Effector memory CD4-positive, alpha-beta T cell (primary cell): ENCODE results near the gene SERPINB10.
"Not testable (repeated sequence)": the region's sequence is repeated elsewhere in the genome, so short reads cannot be mapped to it uniquely, and the experiment has no call there.

Experiments used
- DNase-seq, 3 donors: peaks; one replicate each; pipeline ENCODE4 v3.0.0-alpha.2; 2020
- H3K27ac ChIP-seq: 2 replicates; pipeline ENCODE4 v1.7.0; 2013; ENCODE audit warnings: mild to moderate bottlenecking, low read length, moderate library complexity; ENCODE audit not compliant: insufficient read depth, poor library complexity, severe bottlenecking
- H3K27me3 ChIP-seq: replicated peaks from 2 replicates; pipeline ENCODE4 v1.7.0; 2013; ENCODE audit warnings: mild to moderate bottlenecking, low read length; ENCODE audit not compliant: insufficient read depth, control insufficient read depth, poor library complexity, severe bottlenecking
- H3K36me3 ChIP-seq: 2 replicates; pipeline ENCODE4 v1.7.0; 2013; ENCODE audit warnings: mild to moderate bottlenecking, low read length, moderate library complexity; ENCODE audit not compliant: control insufficient read depth, insufficient read depth
- H3K4me1 ChIP-seq: 2 replicates; pipeline ENCODE4 v1.7.0; 2013; ENCODE audit warnings: low read length, mild to moderate bottlenecking; ENCODE audit not compliant: control insufficient read depth, insufficient read depth, poor library complexity, severe bottlenecking
- H3K4me3 ChIP-seq: 2 replicates; pipeline ENCODE4 v1.7.0; 2013; ENCODE audit warnings: low read length, low read depth, mild to moderate bottlenecking; ENCODE audit not compliant: insufficient read depth, poor library complexity, severe bottlenecking
- H3K9me3 ChIP-seq: 2 replicates; pipeline ENCODE4 v1.7.0; 2013; ENCODE audit warnings: mild to moderate bottlenecking, low read length, moderate library complexity; ENCODE audit not compliant: control insufficient read depth

The SERPINB10 gene

DNA sequence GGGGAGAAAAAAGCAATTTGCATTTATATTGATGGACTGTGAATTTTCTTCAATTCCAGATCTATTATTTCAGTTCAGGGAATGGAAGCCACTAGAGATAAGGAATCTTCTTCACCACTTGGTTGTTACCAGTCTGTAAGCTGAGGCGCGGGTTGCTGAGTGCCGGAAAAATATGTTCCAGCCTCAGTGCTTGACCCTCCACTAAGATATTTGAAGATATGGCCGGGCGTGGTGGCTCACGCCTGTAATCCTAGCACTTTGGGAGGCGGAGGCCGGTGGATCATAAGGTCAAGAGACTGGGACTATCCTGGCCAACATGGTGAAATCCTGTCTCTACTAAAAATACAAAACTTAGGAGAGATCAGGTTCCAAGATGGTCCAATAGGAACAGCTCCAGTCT, 32.2 kb downstream of the SERPINB10 start:
- Histone ChIP-seq H3K27me3 (peaks cover 7% of the 10 kb centered on the region), H3K4me3 (no peak overlapping the region), H3K27ac (no peak overlapping the region), H3K4me1 (peaks cover 4% of the 10 kb centered on the region), H3K36me3 (no peaks in the 10 kb centered on the region), H3K9me3 (no peaks in the 10 kb centered on the region)
- no peak for DNase-seq

DNA sequence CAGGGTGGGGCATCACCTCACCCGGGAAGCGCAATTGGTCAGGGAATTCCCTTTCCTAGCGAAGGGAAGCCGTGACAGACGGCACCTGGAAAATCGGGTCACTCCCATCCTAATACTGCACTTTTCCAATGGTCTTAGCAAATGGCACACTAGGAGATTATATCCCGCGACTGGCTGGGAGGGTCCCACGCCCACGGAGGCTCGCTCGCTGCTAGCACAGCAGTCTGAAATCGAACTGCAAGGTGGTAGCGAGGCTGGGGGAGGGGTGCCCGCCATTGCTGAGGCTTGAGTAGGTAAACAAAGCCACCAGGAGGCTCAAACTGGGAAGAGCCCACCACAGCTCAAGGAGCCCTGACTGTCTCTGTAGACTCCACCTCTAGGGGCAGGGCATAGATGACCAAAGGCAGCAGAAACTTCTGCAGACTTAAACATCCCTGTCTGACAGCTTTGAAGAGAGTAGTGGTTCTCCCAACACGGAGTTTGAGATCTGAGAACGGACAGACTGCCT, 32.8 kb downstream of the SERPINB10 start:
- H3K4me3 ChIP-seq, H3K4me1 ChIP-seq, H3K27me3 ChIP-seq, H3K9me3 ChIP-seq, H3K36me3 ChIP-seq, H3K27ac ChIP-seq, DNase-seq: not testable (repeated sequence)

DNA sequence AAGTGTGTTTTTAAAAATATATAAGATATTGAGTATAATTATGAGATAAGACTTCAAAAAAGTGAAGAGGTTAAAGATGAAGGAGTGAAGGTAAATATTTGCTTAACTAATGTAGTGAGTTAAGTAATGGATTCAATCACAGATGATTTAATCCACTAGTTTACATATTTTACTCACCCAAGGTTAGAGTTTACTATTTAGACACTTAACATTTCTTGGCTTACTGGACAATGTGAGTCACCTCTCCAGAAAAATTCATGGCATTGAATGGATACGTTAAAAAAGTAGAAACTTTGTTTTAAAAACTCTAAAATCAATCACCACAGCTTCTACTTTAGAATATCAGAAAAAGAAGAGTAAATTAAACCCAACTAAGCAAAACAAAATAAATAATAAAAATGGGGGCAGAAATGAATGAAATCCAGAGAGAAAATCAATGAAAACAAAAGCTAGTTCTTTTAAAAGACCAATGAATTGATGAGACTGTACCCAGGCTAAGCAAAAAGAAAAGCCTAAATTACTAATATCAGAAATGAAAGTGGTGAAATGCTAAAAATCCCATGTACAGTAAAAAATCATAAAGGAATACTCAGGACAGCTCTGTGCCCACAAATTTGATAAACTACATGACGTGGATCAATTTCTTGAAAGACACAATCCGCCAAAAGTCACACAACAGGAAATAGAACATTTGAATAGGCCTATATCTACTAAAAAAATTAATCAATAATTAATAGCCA, 39.5 kb downstream of the SERPINB10 start:
- H3K27ac ChIP-seq: no peak overlapping the region
- no peaks in the 10 kb centered on the region for H3K9me3 ChIP-seq
- H3K4me3 ChIP-seq: no peak overlapping the region
- no peaks in the 10 kb centered on the region for H3K27me3 ChIP-seq
- H3K4me1 ChIP-seq: no peaks in the 10 kb centered on the region
- H3K36me3 ChIP-seq: no peaks in the 10 kb centered on the region
- DNase-seq: no peak

DNA sequence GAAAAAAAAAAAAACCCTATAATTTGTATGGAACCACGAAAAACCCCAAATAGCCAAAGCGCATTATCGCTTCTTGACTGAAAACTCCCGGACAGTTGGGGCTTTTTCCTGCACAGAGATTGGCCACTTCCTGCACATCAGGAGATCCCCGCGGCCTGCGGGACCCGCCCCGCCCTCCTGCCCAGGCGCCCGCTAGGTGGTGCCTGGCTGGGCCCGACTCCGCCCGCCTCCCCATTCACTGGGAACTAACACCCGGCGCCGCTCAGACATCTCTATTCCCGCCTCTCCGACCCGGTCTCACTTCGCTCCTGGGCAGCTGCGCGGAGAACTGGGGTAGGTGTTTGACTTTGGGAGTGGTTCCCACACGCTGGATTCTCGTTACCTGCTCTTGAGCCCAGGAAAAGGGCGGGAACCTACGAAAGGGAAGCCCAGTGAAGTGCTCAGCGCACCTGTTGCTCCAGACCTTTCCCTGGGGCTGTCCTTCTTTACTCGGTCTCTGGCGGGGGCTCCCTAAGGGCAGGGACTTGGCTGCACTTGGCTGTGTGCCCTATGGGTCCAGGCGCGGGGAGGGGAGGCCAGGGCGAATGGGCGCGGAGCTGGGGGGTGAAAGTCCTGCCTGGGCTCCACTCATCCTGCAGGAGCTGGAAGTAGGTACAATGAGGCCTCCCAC, 41.4 kb downstream of the SERPINB10 start, which contains the start of gene HMSD:
TSS of gene HMSD (plus strand) at position 234 of the 670 bp plus-strand sequence. CDS start 4,155 bp downstream, outside the sequence.
- DNase-seq: peak; percentile 34 to 52 (median 49)
- Histone ChIP-seq H3K4me1 (no peaks in the 10 kb centered on the region), H3K27ac (no peak within 1 kb of the TSS), H3K36me3 (no peaks in the 10 kb centered on the region), H3K27me3 (no peaks in the 10 kb centered on the region), H3K9me3 (no peaks in the 10 kb centered on the region), H3K4me3 (peak within 1 kb of the TSS; percentile 17)

DNA sequence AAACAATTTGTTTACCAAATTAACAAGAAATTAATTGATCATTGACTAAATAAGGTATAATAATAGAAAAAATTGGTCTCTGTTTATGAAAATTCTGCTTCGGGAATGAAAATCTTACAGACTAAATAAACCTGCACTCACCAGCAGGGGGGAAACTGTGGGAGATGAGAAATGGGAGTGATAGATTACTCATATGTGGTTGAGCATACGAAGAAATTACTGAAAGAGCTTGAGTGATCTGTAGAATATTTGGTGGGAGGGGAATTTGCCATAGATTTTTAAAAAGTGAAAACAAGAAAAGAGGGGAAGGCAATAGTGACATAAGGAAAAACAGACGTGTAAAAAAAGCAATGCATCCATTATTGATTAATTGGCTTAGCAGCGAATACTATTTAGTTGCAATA, 43.5 kb downstream of the SERPINB10 start:
- H3K27me3 ChIP-seq: no peaks in the 10 kb centered on the region
- H3K36me3 ChIP-seq: no peaks in the 10 kb centered on the region
- no peak for DNase-seq
- no peak overlapping the region for H3K4me3 ChIP-seq
- no peaks in the 10 kb centered on the region for H3K9me3 ChIP-seq
- H3K4me1 ChIP-seq: no peaks in the 10 kb centered on the region
- no peak overlapping the region for H3K27ac ChIP-seq

DNA sequence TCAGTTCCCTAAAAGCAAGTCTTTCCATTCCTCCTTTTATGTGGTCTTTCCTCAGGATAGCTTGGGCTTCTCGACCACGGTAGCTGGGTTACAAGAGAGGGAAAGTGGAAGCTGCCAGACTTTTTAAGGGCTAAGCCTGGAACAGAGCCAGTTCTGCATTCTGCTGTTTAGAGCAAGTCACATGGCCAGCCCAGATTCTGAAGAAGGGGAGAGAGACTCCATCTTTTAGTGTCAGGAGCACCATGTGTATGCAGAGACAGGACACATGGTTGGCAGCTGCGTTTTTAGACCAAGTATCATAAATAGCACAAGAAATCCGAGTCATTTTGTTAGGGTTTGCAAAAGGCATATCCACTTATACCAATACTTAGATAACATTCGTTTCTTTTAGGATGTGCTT, 46.1 kb downstream of the SERPINB10 start:
- H3K27ac ChIP-seq: no peak overlapping the region
- H3K4me1 ChIP-seq: no peaks in the 10 kb centered on the region
- no peaks in the 10 kb centered on the region for H3K9me3 ChIP-seq
- no peaks in the 10 kb centered on the region for H3K27me3 ChIP-seq
- no peak for DNase-seq
- no peaks in the 10 kb centered on the region for H3K36me3 ChIP-seq
- no peak overlapping the region for H3K4me3 ChIP-seq

DNA sequence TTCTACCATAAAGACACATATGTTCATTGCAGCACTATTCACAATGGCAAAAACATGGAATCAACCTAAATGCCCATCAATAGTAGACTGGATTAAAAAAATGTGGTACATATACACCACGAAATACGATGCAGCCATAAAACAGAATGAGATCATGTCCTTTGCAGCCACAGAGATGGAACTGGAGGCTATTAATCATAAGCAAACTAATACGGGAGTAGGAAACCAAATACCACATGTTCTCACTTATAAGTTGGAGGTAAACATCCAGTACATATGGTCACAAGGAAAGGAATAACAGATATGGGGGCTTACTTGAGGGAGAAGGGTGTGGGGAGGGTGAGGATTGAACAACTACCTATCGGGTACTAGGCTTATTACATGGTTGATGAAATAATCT, 49.0 kb downstream of the SERPINB10 start:
- H3K4me3 ChIP-seq: no peak overlapping the region
- no peaks in the 10 kb centered on the region for H3K27me3 ChIP-seq
- H3K36me3 ChIP-seq: no peaks in the 10 kb centered on the region
- no peaks in the 10 kb centered on the region for H3K4me1 ChIP-seq
- H3K27ac ChIP-seq: no peak overlapping the region
- no peak for DNase-seq
- no peaks in the 10 kb centered on the region for H3K9me3 ChIP-seq

DNA sequence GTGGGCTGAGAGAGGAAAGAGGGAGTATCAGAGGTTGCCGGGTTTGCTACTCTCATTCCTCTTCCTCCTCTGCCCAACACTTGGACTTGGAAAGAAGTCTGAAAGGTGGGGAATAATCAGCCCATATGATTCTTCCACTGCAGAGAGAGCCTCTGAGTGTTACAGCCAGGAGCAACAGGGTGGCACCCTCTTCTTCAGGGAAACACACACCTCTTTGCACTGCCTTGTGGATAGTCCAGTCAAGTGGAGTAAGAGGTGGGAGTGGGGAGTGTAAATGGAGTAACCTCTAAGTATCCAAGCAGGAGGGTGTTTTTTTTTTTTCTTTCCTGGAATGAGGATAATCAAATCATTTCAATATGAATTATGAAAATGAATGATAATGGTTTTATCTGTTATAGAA, 53.1 kb downstream of the SERPINB10 start:
- no peak overlapping the region for H3K27ac ChIP-seq
- no peaks in the 10 kb centered on the region for H3K9me3 ChIP-seq
- no peaks in the 10 kb centered on the region for H3K4me1 ChIP-seq
- H3K36me3 ChIP-seq: no peaks in the 10 kb centered on the region
- no peaks in the 10 kb centered on the region for H3K27me3 ChIP-seq
- H3K4me3 ChIP-seq: no peak overlapping the region
- no peak for DNase-seq

DNA sequence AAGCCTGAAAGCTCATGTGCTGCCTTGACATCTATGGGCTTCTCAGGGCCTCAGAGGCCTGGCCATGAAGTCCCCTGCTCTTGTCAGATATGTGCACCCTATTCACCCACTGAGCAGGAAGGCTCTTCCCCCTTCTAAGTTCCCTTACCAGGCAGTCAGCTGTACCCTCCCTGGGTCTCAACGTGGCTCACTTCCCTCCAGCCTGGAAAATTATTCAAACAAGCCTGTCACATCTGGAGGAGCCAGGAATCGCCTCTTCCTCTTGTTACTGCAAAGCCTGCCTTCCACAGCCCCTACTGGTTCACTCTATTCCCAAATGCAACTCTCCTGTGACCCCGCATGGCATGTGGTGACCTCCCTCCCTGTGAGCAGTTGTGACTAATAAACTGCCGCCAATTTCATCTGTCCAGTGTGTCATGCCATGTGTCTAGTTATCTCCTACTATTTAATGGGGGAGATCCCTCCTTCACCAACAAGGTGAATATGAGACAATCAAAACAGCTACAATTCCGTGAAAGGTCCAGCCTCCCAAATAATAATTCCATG, 53.8 kb downstream of the SERPINB10 start:
- no peak overlapping the region for H3K27ac ChIP-seq
- H3K9me3 ChIP-seq: no peaks in the 10 kb centered on the region
- no peaks in the 10 kb centered on the region for H3K4me1 ChIP-seq
- DNase-seq: no peak
- H3K27me3 ChIP-seq: no peaks in the 10 kb centered on the region
- H3K36me3 ChIP-seq: no peaks in the 10 kb centered on the region
- H3K4me3 ChIP-seq: no peak overlapping the region

DNA sequence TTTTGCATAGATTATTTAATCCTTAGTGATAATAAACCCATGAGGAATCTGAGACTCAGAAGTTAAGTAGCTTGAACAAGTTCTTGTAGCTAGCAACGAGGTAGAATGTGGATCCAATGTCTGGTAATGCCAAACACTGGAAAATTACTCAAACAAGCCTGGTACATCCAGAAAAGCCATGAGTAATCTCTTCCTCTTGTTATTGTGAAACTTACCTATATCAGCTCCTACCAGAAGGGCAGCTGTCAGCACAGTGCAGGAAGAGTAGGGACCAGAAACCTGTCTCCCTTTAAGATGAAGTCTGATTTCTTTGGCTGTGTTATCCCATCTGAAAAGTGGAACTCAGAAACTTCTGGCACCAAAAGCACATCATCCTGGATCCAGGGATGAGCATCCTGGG, 54.4 kb downstream of the SERPINB10 start:
- Histone ChIP-seq H3K9me3 (no peaks in the 10 kb centered on the region), H3K4me1 (no peaks in the 10 kb centered on the region), H3K4me3 (no peak overlapping the region), H3K27me3 (no peaks in the 10 kb centered on the region), H3K36me3 (no peaks in the 10 kb centered on the region), H3K27ac (no peak overlapping the region)
- no peak for DNase-seq
